ENCODE measurements around the gene GPR82. TPM values are rescaled to one million over a fixed set of nuclear protein-coding genes. Genes with fewer than 3 reads are reported as not detected.

The GPR82 gene
- total RNA-seq, 1 donor from 2014 or later = not detected

DNA sequence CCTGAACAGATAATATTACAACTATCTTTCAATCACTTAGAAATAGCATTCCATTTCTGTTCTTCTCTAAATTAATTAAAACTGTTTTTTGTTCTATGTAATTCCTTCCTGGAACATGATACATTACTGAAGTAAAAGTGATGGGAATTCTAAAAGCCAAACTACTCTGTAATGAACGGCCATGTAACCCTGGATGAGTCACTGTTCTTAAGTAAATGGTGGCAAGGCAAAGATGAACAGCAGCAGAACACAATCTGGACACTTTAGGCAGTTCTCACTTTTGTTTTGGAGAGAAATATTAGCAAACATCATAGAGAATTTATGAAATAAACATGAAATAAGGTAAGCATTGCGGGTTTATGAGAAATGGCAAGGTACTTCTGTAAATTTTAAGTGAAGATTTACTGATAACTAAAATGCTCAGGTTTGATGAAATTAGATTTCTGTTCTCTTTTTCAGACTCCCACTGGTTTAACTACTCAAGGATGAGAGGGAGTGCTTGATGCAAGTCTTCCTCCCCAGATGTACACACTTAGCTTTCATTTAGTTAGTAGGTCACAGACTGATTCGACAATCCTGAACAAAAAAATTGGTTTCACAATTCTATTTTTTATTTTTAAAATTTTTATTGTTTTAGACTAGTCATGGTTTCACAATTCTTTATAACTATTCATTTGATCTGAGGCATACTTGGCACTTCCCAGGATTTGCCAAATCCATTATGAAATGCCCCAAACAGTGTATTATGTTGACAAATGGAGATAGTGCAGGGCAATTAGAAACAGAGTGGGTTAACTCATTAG lies 964 bp upstream of the GPR82 start:
- TF ChIP-seq, protein P1, sequence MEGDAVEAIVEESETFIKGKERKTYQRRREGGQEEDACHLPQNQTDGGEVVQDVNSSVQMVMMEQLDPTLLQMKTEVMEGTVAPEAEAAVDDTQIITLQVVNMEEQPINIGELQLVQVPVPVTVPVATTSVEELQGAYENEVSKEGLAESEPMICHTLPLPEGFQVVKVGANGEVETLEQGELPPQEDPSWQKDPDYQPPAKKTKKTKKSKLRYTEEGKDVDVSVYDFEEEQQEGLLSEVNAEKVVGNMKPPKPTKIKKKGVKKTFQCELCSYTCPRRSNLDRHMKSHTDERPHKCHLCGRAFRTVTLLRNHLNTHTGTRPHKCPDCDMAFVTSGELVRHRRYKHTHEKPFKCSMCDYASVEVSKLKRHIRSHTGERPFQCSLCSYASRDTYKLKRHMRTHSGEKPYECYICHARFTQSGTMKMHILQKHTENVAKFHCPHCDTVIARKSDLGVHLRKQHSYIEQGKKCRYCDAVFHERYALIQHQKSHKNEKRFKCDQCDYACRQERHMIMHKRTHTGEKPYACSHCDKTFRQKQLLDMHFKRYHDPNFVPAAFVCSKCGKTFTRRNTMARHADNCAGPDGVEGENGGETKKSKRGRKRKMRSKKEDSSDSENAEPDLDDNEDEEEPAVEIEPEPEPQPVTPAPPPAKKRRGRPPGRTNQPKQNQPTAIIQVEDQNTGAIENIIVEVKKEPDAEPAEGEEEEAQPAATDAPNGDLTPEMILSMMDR (conservative IDR thresholded peaks at IDR 0.05; ENCODE audit: low read depth, low read length) = no peak
- no peak overlapping the region for H3K4me3 ChIP-seq (ENCODE audit: low read depth, low read length)
- no peak for DNase-seq (ENCODE audit: low read depth)

DNA sequence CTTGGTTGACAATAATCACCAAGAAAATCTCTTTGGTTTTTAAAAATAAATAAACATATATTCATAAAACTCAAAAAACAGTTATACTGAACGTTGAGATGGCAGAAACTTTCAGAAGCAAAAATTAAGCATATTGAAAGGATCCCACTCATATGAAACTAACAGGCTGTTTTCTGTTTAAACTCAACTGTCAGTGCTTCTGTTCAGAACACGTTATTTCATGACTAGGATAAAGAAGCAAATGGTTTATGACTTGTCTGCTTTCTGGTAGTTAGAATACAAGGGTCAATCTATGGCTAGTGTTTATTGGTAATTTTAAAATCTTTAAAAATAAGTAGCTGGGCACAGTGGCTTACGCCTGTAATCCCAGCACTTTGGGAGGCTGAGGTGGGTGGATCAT lies 4.1 kb downstream of the GPR82 start:
- no peak for DNase-seq (ENCODE audit: low read depth)
- TF ChIP-seq, protein P1 (conservative IDR thresholded peaks at IDR 0.05; ENCODE audit: low read depth, low read length) = no peak
- no peak overlapping the region for H3K4me3 ChIP-seq (ENCODE audit: low read depth, low read length)

DNA sequence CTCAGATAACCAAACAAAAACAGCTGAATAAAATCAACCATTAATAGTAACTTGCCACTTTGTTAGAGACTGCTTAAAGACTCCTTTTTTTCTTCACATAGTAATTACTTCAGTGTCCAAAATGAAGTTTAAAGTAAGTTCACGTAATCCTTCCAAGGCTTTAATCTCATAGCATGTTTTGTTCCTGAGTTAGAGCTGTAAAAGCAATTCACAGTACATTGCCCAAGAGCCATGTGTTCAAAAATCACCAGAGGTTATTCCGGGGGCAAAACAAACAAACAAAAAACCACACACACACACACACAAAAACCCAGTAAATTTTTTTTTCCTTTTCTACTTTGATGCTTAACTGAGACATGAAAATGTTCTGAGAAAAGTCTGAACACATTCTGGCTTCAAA lies 6.1 kb downstream of the GPR82 start:
- no peak for DNase-seq (ENCODE audit: low read depth)
- TF ChIP-seq, protein P1 (conservative IDR thresholded peaks at IDR 0.05; ENCODE audit: low read depth, low read length) = no peak

DNA sequence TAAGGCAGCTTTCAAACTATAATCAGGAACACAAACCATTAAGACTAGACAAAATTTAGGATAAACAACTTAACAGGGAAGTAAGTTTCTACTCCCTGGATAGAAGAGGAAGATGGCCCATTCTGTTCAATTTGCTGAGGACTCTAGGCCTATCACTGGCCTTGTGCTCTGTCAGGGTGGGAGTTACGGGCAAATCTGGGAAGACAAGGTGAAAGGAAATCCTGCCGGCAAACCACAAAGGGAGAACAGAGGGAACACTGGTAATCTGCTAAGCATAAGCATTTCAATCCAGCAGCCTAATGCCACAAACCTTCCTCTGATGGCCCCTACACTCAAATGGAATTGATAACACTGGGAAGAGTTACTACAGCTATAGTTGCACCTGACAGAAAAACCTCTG lies 8.3 kb downstream of the GPR82 start:
- TF ChIP-seq, protein P1 (conservative IDR thresholded peaks at IDR 0.05; ENCODE audit: low read depth, low read length) = no peak
- DNase-seq (ENCODE audit: low read depth) = no peak
- H3K4me3 ChIP-seq (ENCODE audit: low read depth, low read length) = no peak overlapping the region

More for the DNA sequence above, 6.1 kb downstream of the GPR82 start:
- no peak overlapping the region for H3K4me3 ChIP-seq (ENCODE audit: low read depth, low read length)

DNA sequence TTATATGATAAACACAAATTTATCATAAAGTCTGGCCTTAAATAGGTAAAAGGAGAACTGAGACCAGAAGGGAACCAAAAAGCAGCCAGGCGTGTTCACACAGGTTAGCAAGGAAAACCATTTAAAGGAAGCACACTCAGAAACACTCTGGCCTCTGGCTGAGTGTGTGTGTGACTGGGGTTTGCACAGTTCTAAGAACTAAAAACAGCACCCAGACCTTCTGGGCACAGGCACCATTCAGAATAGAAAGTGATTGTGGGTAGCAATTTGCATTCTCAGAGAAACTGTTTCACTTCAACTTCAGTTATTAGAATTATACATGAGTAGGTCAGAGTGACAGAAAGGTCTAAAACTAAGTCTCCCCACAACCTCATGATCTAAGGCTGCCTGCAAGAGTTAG lies 10.0 kb downstream of the GPR82 start:
- TF ChIP-seq, protein P1 (conservative IDR thresholded peaks at IDR 0.05; ENCODE audit: low read depth, low read length) = no peak
- no peak for DNase-seq (ENCODE audit: low read depth)
- H3K4me3 ChIP-seq (ENCODE audit: low read depth, low read length) = no peak overlapping the region

DNA sequence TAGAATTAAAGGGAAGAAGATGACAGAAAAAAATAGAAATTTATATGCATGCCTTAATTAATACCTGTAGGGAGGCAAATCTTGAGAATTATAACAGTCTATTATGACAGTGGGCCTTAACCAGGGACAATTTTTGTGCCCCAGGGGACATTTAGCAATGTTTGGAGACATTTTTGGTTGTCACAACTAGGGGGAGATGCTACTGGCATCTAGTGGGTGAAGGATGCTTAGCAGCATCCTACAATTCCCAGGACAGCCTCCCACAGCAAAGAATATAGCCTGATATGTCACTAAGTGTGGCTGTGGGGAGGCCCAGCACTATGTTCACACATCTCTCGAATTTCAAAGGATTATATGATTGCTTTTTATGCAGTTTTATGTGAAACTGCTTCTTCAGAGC lies 10.5 kb downstream of the GPR82 start:
- DNase-seq (ENCODE audit: low read depth) = no peak
- H3K4me3 ChIP-seq (ENCODE audit: low read depth, low read length) = no peak overlapping the region
- TF ChIP-seq, protein P1 (conservative IDR thresholded peaks at IDR 0.05; ENCODE audit: low read depth, low read length) = peak; percentile 55

DNA sequence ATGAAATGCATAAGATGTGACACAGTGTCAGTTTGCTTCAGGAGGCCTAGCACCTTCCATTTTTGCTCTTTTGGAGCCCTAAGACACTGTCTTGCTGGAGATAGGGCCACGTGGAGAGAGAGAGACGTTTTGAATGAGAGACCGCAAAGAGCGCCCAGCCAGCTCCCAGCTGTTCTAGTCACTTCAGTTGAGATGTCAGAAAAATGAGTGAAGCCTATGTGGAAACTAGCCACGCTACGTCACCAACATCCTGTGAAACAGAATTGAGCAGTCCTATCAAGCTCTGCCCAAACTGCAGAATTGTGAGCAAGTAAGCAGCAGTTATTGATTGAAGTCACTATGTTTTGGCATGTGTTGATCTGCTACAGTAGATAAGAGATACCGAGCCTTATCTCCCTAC lies 13.1 kb downstream of the GPR82 start:
- TF ChIP-seq, protein P1 (conservative IDR thresholded peaks at IDR 0.05; ENCODE audit: low read depth, low read length) = no peak
- H3K4me3 ChIP-seq (ENCODE audit: low read depth, low read length) = no peak overlapping the region
- no peak for DNase-seq (ENCODE audit: low read depth)
